GM03348 (cell line): ENCODE data around the gene OSBPL3.

Source experiments
- DNase-seq: peaks from one replicate; pipeline ENCODE4 v3.0.0; 2012; ENCODE audit warnings: low spot score

Gene OSBPL3

GRCh38 chr7:24951441-24951980 lies 28.5 kb downstream of the OSBPL3 start:
- DNase-seq, result no peak

GRCh38 chr7:24949884-24950283 lies 30.1 kb downstream of the OSBPL3 start:
- peak; percentile 30 for DNase-seq

- no peak for DNase-seq
Observed at GRCh38 chr7:24948739-24949138, 31.2 kb downstream of the OSBPL3 start.

GRCh38 chr7:24946467-24946866 lies 33.5 kb downstream of the OSBPL3 start:
- DNase-seq, result no peak

GRCh38 chr7:24945899-24946298 lies 34.1 kb downstream of the OSBPL3 start:
- DNase-seq, result no peak

DNA sequence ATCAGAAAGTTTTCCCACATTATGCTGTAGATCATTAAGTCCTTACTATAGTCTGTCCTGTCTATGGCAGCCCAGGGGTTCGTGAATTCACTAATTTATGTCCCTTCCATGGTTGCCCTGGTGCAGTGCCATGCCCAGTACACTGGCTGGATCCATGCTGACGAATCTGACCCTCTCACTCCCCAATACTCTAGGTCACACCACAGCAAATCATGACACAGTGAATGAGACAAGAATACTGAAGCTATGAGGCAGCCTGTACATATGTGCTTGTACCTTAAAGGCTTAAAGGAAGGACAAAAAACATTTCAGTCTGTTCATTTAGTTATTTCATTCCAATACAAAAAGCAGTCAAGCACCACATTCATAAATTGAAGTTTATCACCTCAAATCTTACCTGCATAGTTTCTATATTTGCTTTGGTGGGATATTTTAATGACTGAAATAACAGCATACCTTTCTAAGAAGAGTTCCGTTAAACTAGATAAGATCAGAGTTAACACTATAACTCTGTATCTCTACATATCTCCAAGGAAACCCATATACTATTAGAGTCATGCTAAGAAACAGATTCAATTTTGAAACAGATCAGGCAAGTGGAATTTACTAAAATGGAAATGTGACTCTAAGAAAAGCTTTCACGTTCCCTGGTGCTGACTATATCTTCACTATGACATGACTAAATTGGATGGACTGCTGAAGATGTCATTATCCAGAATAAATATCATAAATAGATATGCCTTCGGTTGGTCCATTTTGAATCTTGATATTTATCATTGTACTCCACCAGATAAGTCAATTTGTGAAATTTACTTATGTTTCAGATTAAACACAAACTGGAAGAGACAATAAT lies 36.7 kb downstream of the OSBPL3 start:
- no peak for DNase-seq

- DNase-seq, result no peak
Observed at GRCh38 chr7:24942226-24942625, 37.8 kb downstream of the OSBPL3 start.

DNA sequence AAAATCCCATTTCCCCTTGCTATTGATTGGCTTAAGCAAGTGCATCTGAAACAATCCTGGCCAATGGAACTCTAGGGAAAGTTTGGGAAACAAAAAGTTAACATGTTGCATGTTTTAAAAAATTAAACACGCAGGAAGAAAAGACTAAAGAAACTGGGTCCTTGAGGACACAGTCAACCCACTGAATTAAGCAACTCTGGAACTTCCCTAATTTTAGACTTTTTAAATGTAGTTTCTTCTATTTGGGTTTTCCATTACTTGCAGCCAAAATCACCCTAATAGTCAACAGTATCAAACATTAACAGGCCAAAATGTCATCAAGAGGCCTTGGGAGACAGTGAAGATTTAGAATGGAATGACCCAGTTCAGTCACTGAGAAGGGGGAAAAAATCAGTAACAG lies 40.6 kb downstream of the OSBPL3 start:
- no peak for DNase-seq

DNA sequence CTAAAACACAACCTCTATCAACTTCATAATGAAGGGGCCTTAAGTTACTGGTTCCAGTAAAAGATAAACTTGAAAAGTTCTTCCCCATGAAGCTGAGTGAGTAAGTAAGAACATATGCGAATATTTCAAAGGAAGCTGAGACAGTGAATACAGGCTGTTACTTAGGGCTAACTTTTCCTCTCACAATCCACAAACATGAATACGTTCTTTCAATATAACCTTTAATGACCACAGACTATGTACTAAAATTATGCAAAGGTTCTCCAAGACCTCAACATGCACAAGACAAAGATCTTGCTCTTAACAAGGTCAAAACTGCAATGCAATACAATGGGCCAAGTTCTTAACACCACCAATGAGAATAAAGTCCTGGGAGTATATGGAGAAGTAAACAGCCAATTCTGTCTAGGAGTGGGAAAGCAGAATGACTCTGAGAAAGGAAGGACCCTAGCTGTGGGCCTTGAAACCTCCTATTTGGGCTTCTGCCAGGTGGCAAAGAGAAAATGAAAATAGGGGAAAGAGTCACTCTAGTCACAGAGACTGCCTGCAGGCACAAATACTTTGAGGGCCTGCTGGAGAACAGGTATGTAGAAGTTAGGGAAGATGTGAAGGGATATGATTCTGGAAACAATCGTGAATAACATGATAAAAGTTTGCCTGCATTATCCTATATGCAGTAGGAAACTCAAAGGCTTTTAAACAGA lies 43.7 kb downstream of the OSBPL3 start:
- peak; percentile 25 for DNase-seq

DNA sequence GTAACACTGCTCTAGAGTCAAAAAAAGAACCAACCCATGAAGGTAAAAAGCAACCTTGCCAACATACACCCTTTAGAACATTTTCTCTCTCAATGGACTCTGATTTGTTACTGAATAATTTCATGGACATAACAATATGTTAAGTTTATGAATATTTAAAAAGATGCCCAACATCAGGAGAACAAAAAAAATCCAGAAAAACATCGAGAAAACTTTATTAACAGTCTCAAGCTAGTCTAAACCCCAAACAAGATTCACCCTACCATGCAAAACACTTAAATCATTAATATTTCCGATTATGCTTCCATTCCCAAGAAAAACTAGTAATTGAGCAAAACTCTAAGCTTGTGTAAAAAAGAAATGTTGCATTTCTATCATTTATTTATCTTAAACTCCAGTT lies 46.7 kb downstream of the OSBPL3 start:
- no peak for DNase-seq

GRCh38 chr7:24932815-24933214 lies 47.2 kb downstream of the OSBPL3 start:
- no peak for DNase-seq

- DNase-seq, result no peak
Observed at GRCh38 chr7:24932389-24932788, 47.6 kb downstream of the OSBPL3 start.

DNA sequence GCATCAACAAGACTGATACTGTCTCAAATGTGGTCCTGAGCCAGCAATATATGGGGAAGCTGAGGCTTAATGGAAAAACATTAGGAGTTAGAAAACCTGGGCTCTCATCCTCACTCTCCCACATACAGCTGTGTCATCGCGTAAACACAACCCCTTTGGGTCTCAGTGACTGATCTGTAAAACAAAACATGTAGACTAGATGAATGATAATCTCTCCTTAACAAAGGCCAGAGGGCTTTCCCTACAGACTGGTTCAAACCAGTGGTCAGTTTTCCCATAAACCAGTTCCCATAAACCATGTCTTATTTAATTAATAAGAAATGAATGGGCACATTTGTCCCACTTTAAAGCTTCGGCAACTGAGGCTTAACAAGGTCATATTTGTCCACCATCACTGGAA lies 48.1 kb downstream of the OSBPL3 start:
- DNase-seq, result no peak

GRCh38 chr7:24930856-24931255 lies 49.1 kb downstream of the OSBPL3 start:
- no peak for DNase-seq

DNA sequence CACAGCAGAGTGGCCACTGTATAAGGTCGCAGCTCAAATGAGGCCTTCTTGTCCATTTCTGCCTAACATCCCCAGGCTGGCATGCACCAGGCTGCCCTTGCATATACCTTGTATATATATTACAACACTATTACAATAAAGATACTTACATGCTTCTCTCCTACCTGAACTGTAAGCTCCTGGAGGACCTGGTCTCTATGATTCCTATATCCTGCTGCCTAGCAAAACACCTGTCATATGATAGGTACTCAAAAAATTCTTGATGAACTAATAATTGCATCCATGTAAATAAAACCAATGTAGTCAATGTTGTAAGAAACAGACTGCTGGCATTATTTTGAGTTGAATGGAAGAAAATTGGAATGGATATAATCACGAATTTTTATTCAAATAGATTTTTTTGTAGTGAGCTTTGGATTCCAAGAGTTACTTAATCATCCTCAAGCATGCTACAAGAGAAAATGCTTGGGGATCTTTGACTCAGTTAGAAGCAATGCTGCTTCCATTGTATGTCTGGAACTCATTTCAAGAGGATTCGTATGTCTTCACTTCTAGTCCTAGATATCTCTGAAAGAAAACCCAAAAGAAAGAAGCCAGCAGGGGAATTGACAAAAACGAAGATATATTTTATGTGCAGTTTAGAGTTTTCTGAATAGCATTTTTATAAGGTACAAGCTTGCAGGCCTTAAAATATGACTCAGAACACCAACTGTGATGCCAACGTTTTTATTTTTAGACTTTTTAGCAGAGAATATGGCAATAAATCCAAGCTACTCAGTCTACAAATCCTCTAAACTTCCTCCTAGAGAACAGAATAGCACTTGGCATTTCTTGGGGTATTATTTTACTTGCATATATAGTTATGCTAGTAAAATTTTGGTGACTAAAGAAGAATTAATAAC lies 53.1 kb downstream of the OSBPL3 start:
- DNase-seq, result peak; percentile 81

- DNase-seq, result no peak
Observed at GRCh38 chr7:24924375-24924774, 55.6 kb downstream of the OSBPL3 start.

GRCh38 chr7:24923172-24923865 lies 56.7 kb downstream of the OSBPL3 start:
- no peak for DNase-seq

DNA sequence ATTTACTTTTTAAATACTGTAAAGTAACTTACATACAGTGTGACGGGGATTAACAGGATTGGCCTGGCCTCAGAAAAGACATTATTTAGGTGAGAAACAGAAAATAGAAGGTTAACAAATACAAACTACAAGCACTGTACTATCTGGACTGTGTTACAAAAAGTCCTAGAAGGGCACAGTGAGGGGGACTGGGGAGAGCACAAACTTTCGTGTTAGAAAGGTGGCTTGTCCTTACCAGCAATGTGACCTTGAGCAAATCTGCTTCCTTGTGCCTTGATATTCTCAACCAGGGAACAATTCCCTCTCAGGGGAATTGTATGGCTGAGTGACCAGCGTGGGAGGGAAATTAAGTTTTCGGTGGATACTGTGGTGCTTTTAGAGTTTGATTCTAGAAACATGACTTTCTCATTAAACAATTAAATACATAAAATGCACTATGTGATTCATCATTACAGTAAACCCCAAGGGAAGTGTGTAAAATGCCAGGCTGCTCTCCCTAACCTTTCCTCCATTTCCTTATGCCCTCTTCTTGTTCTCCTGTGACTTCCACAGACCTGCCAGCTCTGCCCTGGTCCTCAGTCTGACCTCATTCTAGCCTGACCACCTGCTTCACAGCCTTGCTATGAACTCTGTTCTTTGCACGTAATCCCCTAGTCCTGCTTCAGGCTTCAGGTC lies 57.7 kb downstream of the OSBPL3 start:
- peak; percentile 52 for DNase-seq

DNA sequence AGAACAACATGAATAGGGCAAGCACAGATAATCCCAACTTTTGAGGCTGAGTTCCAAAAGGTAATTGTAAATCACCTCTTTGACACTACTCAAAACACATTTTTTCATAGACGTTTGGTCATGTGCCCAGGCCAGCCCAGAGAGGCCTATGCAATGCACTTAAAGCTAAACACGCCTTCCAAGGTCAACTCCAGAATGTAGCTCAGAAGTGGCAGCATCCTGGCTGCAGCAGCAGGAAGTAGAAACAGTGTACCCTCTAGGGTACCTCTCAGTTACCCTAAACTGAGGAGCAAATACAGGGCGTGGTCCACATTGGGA lies 58.7 kb downstream of the OSBPL3 start:
- no peak for DNase-seq

- DNase-seq, result no peak
Observed at GRCh38 chr7:24920451-24921361, 59.3 kb downstream of the OSBPL3 start.
